ENCODE data around the gene ZNF430.

The ZNF430 gene

DNA sequence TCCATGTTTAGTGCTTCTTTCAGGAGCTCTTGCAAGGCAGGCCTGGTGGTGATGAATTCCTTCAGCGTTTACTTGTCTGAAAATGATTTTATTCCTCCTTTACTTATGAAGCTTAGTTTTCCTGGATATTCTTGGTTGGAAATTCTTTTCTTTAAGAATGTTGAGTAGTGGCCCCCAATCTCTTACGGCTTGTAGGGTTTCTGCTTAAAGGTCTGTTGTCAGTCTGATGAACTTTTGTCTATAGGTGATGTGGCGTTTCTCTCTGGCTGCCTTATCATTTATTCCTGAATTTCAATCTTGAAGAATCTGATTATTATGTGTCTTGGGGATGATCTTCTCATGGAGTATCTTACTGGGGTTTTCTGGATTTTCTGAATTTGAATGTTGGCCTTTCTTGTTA, 26.0 kb downstream of the ZNF430 start:
- H3K4me3 ChIP-seq (ENCODE audit: low read depth, low read length) = no peak overlapping the region
- TF ChIP-seq, protein P1, sequence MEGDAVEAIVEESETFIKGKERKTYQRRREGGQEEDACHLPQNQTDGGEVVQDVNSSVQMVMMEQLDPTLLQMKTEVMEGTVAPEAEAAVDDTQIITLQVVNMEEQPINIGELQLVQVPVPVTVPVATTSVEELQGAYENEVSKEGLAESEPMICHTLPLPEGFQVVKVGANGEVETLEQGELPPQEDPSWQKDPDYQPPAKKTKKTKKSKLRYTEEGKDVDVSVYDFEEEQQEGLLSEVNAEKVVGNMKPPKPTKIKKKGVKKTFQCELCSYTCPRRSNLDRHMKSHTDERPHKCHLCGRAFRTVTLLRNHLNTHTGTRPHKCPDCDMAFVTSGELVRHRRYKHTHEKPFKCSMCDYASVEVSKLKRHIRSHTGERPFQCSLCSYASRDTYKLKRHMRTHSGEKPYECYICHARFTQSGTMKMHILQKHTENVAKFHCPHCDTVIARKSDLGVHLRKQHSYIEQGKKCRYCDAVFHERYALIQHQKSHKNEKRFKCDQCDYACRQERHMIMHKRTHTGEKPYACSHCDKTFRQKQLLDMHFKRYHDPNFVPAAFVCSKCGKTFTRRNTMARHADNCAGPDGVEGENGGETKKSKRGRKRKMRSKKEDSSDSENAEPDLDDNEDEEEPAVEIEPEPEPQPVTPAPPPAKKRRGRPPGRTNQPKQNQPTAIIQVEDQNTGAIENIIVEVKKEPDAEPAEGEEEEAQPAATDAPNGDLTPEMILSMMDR (IDR thresholded peaks at IDR 0.05; ENCODE audit: low read depth, low read length) = no peak

DNA sequence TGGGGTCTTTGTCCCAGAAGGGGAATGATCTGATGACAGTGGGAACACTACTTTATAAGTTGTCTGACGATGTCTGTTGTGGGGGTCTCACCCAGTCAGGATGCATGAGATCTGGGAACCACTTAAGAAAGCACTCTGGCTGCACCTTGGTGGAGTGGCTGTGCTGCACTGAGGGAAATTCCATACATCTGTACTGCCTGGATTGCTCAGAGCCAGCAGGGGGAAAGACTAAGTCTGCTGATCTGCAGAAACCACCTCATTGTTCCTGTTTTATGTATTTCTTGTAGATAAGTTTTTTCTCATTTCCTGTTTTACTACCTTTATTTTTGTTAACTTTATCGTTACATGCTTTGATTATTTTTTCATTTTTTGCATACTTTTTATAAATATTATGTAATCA, 27.3 kb downstream of the ZNF430 start:
- TF ChIP-seq, protein P1 (IDR thresholded peaks at IDR 0.05; ENCODE audit: low read depth, low read length) = no peak
- H3K4me3 ChIP-seq (ENCODE audit: low read depth, low read length) = no peak overlapping the region

DNA sequence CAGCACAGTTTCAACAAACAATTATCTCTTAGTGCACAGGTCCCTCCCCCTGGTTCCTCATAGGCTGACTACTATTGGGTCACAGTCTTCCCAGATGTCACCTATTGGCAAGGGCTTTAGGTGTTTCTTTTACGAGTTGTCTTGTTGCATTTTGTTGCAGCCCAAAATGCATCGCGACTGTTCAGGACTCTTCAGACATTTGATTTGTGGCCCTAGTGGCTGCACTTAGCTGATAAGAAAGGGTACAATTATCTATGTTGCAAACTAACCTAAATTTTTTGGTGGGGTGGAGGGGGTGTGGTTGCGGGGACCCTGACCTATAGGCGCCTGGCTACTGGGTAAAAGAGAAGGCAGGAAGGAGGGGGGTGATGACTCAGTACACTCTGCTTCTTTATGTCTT, 32.4 kb downstream of the ZNF430 start:
- H3K4me3 ChIP-seq (ENCODE audit: low read depth, low read length) = no peak overlapping the region
- TF ChIP-seq, protein P1 (IDR thresholded peaks at IDR 0.05; ENCODE audit: low read depth, low read length) = no peak

DNA sequence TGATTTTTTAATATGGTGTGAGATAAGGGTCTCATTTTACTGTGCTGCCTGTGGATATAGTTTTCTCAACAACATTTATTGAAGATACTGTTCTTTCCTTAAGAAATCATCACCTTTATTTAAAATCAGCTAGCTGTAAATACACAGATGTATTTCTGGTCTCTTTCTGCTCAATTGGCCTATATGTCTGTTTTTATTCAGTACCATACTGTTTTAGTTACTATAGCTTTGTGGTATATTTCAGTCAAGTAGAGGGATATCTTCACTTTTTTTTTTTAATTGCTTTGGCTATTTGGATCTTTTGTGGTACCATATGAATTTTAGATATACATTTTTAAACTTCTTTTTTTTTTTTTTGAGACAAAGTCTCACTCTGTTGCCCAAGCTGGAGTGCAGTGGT, 44.9 kb downstream of the ZNF430 start:
- no peak overlapping the region for H3K4me3 ChIP-seq (ENCODE audit: low read depth, low read length)
- TF ChIP-seq, protein P1 (IDR thresholded peaks at IDR 0.05; ENCODE audit: low read depth, low read length) = no peak

DNA sequence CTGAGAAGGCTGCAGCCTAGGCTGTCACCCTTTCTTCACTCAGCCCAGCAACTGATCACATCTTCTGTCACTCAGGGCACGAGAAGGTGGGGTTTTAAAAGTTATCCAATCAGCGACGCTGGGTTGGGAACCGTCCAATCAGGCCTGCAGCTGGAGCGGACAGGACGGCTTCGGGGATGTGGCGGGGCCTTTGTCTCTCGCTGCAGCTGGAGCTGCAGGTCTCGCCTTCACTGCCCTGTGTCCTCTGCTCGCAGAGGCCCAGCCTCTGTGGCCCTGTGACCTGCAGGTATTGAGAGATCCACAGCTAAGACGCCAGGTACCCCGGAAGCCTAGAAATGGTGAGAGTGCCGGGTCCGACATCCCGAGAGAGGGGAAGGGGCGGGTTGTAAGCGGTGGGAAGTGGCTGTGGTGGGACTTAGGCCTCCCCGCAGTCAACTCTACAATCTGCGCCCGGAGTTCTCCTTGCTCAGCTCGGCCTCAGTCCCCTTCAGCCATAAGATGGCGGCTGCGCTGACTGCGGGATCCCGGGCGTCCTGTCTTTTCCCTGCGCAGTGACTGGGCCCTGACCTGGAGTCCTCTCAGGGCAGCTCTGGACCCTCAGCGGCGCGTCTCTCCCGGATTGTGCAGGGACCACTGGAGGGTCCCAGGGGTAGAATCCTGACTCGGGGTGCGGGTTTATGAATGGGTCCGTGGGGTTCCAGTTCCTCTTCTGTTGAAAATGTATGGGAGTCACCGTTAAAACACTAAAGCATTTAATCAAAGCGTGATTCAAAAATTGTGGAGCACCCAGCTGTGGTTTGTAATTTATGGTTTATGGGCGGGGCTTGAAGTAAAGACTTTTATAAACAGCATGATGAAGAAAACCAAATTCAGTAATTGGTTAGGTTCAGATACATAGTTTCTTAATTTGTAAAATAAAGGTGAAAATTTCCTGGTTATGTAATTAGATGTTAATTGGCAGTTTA, 61.8 kb downstream of the ZNF430 start, which contains the start of gene ZNF714:
ZNF714 (plus strand) TSS at position 193 of the 965 bp plus-strand sequence. CDS start 16,066 bp downstream, outside the sequence.
- no peak within 1 kb of the TSS for H3K4me3 ChIP-seq (ENCODE audit: low read depth, low read length)
- TF ChIP-seq, protein P1 (IDR thresholded peaks at IDR 0.05; ENCODE audit: low read depth, low read length) = no peak

DNA sequence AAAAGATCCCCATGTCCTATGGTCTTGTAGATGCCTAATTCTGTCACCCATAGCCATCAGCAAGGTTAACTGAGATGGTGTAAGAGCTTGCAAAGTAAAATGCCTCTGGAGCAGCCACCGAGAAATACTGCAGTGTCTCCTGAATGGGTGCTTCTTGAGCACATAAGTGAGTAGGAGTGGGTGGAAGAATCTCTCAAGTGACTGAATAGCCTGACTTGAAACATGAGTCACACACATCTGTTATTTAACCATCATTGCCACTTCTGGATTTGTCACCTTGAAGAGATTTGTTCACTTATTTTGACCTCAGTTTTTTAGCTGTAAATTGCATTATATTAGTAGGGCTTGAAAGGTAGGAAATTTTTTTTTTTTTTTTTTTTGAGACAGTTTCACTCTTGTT, 63.9 kb downstream of the ZNF430 start:
- no peak overlapping the region for H3K4me3 ChIP-seq (ENCODE audit: low read depth, low read length)

More for the DNA sequence above, 63.9 kb downstream of the ZNF430 start:
- TF ChIP-seq, protein P1 (IDR thresholded peaks at IDR 0.05; ENCODE audit: low read depth, low read length) = no peak

Measured in WI38 (cell line).